Cardiac fibroblast (primary cell): ENCODE results near the gene LCLAT1.

Source experiments
- DNase-seq, 2 donors: peaks; one replicate each; pipeline versions ENCODE4 v3.0.0 to v3.0.0-alpha.2; 2010; ENCODE audit warnings: low read depth in 2 of 2
- H3K4me3 ChIP-seq, 2 donors: replicated peaks in 1 of 2; 1 replicate in 1 of 2; 2 replicates in 1 of 2; pipeline ENCODE4 v1.5.1; 2011; ENCODE audit warnings: low read depth in 2 of 2, low read length in 2 of 2, mild to moderate bottlenecking in 2 of 2, moderate library complexity in 1 of 2
- CTCF ChIP-seq: IDR thresholded peaks from one replicate; pipeline ENCODE4 v1.5.1; 2011; ENCODE audit warnings: low read depth, mild to moderate bottlenecking, low read length, inconsistent platforms

The LCLAT1 gene

GRCh38 chr2:30472326-30472725, 25.3 kb downstream of the LCLAT1 start:
- DNase-seq = no peak
- TF ChIP-seq CTCF = no peak
- no peak overlapping the region for H3K4me3 ChIP-seq

DNA sequence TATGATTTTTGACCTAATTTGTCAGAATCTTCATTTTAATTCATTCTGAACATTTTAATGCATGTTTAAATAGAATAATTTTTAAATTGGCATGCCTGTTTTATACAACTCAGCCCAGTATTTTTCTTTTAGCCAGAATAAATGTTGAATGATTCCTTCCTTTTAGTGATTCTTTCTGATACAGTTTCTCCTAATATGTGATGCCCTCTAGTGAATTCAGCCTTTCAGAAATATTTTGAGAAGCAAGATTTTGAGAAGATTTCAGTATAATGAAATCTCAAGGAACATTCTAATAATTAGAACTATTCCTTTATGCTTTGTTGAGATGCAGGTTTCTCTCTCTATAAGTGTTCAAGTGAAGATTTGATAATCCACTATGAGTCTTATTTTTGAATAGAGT, 28.5 kb downstream of the LCLAT1 start:
- DNase-seq = no peak
- H3K4me3 ChIP-seq = no peak overlapping the region
- no peak for TF ChIP-seq CTCF

DNA sequence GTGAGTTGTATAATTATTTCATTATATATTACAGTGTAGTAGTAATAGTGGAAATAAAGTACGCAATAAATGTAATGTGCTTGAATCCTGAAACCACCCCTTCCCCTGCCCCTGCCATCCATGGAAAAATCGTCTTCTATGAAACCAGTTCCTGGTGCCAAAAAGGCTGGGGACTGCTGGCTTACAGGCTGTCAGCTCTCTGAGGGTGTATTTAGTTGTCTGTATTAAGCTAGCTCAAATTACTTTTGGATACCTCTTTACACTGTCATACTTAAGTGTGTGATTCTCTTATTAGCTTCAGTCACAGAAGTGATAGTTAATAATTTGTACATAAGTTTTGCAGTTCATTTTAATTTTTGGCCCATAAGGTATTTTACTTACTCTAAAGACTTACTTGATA, 29.6 kb downstream of the LCLAT1 start:
- TF ChIP-seq CTCF = no peak
- H3K4me3 ChIP-seq = no peak overlapping the region
- no peak for DNase-seq

DNA sequence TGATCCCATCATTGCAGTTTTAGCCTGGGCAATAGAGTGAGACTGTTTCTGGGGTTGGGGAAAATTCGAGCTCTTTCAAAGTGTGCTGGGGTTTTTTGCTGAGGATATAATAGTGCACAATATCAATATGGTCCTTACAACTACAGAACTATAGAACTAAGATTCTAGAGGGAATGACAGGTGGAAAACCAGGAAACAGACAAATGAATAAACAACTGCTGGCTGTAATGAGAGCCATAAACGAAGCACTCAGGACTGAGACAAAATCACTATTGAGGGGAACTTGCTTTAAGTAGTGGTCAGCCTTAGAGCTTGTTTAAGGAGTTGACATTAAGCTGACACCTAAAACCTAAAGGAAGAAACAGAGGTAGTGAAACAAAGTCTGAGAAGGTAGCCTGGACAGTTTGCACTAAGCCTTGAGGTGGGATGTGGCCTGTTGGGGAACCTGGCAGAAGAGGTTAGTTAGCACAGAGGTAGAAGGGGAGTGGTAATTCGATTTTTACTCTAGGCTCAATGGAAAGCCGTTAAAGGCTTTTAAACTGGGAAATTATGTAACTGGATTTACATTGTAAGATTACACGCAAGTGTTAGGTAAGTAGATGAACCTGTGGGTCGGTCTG, 33.8 kb downstream of the LCLAT1 start:
- TF ChIP-seq CTCF = no peak
- DNase-seq = no peak

GRCh38 chr2:30481323-30481800, 34.3 kb downstream of the LCLAT1 start:
- H3K4me3 ChIP-seq = no peak overlapping the region
- TF ChIP-seq CTCF = no peak
- no peak for DNase-seq

More for the DNA sequence above, 33.8 kb downstream of the LCLAT1 start:
- H3K4me3 ChIP-seq = no peak overlapping the region

DNA sequence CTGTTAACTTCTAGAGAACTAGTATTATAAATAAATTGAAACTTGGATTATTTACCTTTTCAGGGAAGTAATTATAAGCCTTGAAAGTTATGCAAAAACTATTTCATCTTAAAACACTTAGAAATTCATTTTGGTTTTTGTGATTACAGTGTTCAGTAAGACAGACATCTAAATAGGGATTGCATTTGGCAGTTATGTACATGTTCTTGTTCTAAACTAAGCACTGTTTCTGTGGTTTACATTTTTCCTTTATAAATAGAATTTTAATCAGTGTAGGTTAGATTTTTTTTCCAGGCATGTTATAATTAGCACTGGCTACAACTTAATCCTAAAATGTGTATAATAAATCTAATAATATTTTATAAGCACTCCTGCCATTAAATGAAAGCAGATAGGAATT, 35.0 kb downstream of the LCLAT1 start:
- no peak for TF ChIP-seq CTCF

GRCh38 chr2:30484145-30484544, 37.1 kb downstream of the LCLAT1 start:
- no peak overlapping the region for H3K4me3 ChIP-seq
- no peak for DNase-seq
- no peak for TF ChIP-seq CTCF

More for the DNA sequence above, 35.0 kb downstream of the LCLAT1 start:
- DNase-seq = no peak
- no peak overlapping the region for H3K4me3 ChIP-seq
